GM13976 (cell line): ENCODE results near the gene ARHGAP20.

Source experiments
- DNase-seq: peaks from one replicate; pipeline ENCODE4 v3.0.0; 2012; ENCODE audit warnings: low spot score
- CTCF ChIP-seq: IDR thresholded peaks from 2 replicates; pipeline ENCODE4 v1.5.1; 2012; ENCODE audit warnings: borderline replicate concordance, mild to moderate bottlenecking; ENCODE audit not compliant: insufficient read depth; ENCODE audit errors: extremely low read depth, missing control alignments, control extremely low read depth
- in situ Hi-C: fragments of 300-500 bp; cut with MboI; formaldehyde crosslinking; loops from one replicate; pipeline ENCODE4 v1.12.0; 2022; ENCODE audit warnings: low sequenced_read_pairs, mixed read lengths, inconsistent platforms; ENCODE audit not compliant: unreplicated experiment

The ARHGAP20 gene

GRCh38 chr11:110711776-110712658 is at the start of gene ARHGAP20:
Gene ARHGAP20 (minus strand): TSS chr11:110712437. CDS start chr11:110712231, 206 bp downstream.
- no peak for TF ChIP-seq CTCF
- in situ Hi-C loops, result no loop called here
- DNase-seq, result peak; percentile 85

GRCh38 chr11:110761991-110762390 is 49.8 kb upstream of the ARHGAP20 start:
- no peak for DNase-seq
- TF ChIP-seq CTCF, result no peak
- in situ Hi-C loops, result no loop called here

- no peak for DNase-seq
- no peak for TF ChIP-seq CTCF
- in situ Hi-C loops, result no loop called here
Observed at GRCh38 chr11:110761131-110761530, 48.9 kb upstream of the ARHGAP20 start.

- TF ChIP-seq CTCF, result no peak
- in situ Hi-C loops, result no loop called here
- no peak for DNase-seq
Observed at GRCh38 chr11:110759972-110760381, 47.7 kb upstream of the ARHGAP20 start.

- no peak for DNase-seq
- in situ Hi-C loops, result no loop called here
- no peak for TF ChIP-seq CTCF
Observed at GRCh38 chr11:110757962-110758755, 45.9 kb upstream of the ARHGAP20 start.

GRCh38 chr11:110757066-110757465 is 44.8 kb upstream of the ARHGAP20 start:
- no peak for TF ChIP-seq CTCF
- no peak for DNase-seq
- in situ Hi-C loops, result no loop called here
